ENCODE measurements around the gene CD34. TPM values are rescaled to one million over a fixed set of nuclear protein-coding genes. Genes with fewer than 3 reads are reported as not detected.

Gene CD34
- polyA plus RNA-seq, 3 donors from 2014 or later = not detected

- H3K27ac Mint-ChIP-seq = peak overlapping the region; percentile 65 to 88 (median 80)
- H3K27me3 Mint-ChIP-seq (ENCODE audit: low read depth in 3 of 3) = peaks cover 4 to 6% (median 5%) of the 10 kb centered on the region in 3 donors
- no peaks in the 10 kb centered on the region for H3K36me3 Mint-ChIP-seq
- peak overlapping the region; percentile 55 to 76 (median 73) for H3K4me3 Mint-ChIP-seq
- DNase-seq = no peak
- peaks cover 45 to 56% of the 10 kb centered on the region in 2 donors for H3K4me1 Mint-ChIP-seq
- no peaks in the 10 kb centered on the region for H3K9me3 Mint-ChIP-seq
Observed at GRCh38 chr1:207872621-207873020, 38.3 kb downstream of the CD34 start.

DNA sequence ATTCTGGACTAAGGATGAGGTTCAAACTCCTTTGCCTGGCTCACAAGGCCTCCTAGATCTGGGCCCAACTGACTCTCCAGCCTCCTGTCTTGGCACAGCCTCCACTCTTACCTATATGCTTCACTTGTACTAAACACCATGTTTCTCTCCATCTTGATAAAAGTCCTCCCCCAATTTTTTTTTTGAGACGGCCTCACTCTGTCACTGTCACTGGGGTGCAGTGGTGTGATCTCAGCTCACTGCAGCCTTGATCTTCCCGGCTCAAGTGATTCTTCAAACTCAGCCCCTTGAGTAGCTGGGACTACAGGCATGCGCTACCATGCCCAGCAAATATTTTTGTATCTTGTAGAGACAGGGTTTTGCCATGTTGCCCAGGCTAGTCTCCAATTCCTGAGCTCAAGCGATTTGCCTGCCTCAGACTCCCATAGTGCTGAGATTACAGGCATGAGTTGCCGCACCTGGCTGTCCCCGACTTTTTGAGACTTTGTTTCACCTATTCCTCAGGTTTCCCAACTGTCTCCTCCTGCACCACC is 39.7 kb downstream of the CD34 start:
- DNase-seq = no peak
- peak overlapping the region; percentile 19 to 90 (median 78) for H3K27ac Mint-ChIP-seq
- H3K4me3 Mint-ChIP-seq = peak overlapping the region in 3 of 5 donors; percentile 21 to 82 (median 53)

DNA sequence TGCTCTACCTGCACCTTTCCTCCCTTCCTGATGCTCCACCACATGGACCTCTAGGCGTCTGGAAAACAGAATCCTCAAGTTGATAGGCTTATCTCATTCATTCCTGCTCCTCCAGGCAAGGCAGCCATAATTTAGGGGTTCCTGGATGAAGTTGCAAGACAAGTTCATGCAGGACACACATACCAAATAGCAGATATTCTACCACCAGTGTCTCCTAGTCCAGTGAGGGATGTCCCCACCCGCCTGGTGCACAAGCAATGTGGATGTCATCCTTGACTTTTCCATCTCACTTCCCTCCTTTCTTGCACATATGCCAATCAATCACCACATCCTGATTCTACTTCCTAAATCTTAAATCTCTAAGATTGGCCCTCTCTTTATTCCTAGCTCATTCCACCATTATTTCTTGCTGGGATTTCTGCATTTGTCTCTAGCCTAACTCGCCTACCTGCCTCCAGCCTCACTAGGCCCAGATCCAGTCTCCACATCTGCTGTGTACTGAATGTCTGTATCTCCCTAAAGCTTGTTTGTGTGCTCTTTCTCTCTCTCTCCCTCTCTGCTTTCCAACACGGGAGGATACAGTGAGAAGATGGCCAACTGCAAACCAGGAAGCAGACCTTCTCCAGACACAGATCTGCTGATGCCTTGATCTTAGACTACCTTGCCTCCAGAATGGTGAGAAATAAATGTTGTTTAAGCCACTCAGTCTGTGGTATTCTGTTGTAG is 40.5 kb downstream of the CD34 start:
- Mint-ChIP-seq H3K27ac (peak overlapping the region; percentile 85 to 91 (median 90)), H3K36me3 (peaks cover 3 to 16% (median 4%) of the 10 kb centered on the region in 3 donors), H3K4me3 (peak overlapping the region; percentile 34 to 88 (median 82)), H3K9me3 (no peaks in the 10 kb centered on the region), H3K4me1 (peaks cover 45 to 73% of the 10 kb centered on the region in 2 donors), H3K27me3 (ENCODE audit: low read depth in 3 of 3) (peaks cover 2 to 6% (median 5%) of the 10 kb centered on the region in 3 donors)
- no peak for DNase-seq

More for the DNA sequence above, 39.7 kb downstream of the CD34 start:
- H3K36me3 Mint-ChIP-seq = peaks cover 0 to 9% (median 0%) of the 10 kb centered on the region in 3 donors
- H3K27me3 Mint-ChIP-seq (ENCODE audit: low read depth in 3 of 3) = peaks cover 2 to 6% (median 5%) of the 10 kb centered on the region in 3 donors
- no peaks in the 10 kb centered on the region for H3K9me3 Mint-ChIP-seq
- peaks cover 45 to 70% of the 10 kb centered on the region in 2 donors for H3K4me1 Mint-ChIP-seq

- Mint-ChIP-seq H3K9me3 (no peaks in the 10 kb centered on the region), H3K4me1 (peaks cover 44 to 76% of the 10 kb centered on the region in 2 donors), H3K27ac (peak overlapping the region; percentile 85 to 91 (median 90)), H3K36me3 (peaks cover 3 to 19% (median 4%) of the 10 kb centered on the region in 3 donors), H3K4me3 (peak overlapping the region; percentile 79 to 88 (median 85)), H3K27me3 (ENCODE audit: low read depth in 3 of 3) (peaks cover 2 to 8% (median 5%) of the 10 kb centered on the region in 3 donors)
- DNase-seq = no peak
Observed at GRCh38 chr1:207869859-207870258, 41.1 kb downstream of the CD34 start.

DNA sequence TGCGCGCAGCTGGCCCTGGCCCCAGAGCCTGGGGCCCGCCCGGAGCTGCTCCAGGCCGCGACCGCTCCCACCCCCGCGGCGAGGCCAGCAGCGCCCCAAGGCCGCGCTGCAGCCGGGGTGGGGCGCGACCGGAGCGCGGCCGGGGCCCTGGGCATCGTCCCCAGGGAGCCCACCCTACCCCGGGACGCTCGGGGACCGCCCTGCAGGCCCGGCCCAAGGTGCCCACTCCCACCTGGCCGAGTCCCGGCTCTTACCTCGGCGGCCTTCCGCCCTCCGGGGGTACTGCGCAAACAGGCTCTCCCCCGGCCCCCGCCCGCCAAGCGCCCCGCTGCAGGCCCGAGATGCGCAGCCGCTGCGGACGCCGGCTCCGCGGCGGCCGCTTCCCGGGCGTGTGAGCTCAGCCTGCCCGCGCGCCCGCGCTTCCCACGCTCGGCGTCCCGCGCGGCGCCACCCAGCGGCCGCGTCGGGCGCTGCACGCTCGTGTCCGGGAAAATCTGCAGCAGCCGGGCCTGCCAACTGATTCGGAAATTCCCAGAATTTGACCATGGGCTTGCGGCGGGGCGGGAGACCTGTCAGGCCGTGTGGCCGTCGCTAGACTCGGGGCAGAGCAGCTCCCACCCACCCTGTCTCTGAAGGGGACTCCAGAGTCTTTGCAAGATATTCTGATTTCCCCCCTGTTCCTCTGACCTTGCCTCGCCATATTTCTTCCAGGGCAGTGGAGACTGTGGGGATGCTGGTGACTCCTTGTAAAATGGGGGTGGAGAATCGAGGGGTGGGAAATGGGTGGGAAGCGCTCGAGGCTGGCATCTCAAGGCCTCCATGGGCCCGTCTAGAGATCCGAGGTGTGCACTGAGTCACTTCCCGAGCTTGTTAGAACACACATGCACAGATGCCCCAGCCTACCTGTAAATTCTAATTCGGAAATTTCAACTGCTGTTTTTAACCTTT is 41.9 kb downstream of the CD34 start:
- Mint-ChIP-seq H3K36me3 (peaks cover 3 to 19% (median 6%) of the 10 kb centered on the region in 3 donors), H3K4me3 (peak overlapping the region; percentile 92 to 95 (median 94)), H3K27me3 (ENCODE audit: low read depth in 3 of 3) (peaks cover 2 to 8% (median 5%) of the 10 kb centered on the region in 3 donors), H3K9me3 (no peaks in the 10 kb centered on the region), H3K27ac (peak overlapping the region; percentile 89 to 94 (median 90)), H3K4me1 (peaks cover 39 to 80% of the 10 kb centered on the region in 2 donors)
- peak; percentile 78 to 80 (median 80) for DNase-seq

DNA sequence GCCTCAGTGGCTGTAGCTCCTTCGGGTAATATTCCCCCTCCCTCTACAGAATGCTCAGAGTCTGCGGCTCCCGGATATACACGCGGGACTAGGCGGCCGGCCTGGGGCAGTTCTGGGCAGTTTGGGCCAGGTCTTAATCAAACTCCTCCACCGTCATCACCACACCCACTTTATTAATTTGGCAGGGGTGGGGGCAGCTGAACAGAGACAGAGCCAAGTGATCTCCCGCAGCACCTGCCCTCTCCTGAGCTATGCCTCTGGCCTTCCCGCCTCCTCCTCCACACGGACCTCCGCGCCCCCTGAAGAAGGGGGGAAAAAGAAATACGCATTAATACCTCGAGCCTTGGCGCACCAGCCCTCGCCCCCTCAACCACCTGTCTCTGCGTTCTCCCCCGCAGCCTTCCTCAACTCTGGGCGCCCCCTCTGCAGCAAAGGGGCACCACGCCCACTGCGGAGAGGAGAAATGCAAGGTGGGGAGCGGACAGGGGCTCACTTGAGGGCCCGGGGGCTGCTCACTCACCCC is 42.6 kb downstream of the CD34 start:
- Mint-ChIP-seq H3K27me3 (ENCODE audit: low read depth in 3 of 3) (peaks cover 2 to 8% (median 5%) of the 10 kb centered on the region in 3 donors), H3K36me3 (peaks cover 3 to 19% (median 7%) of the 10 kb centered on the region in 3 donors), H3K9me3 (no peaks in the 10 kb centered on the region), H3K4me3 (peak overlapping the region; percentile 92 to 95 (median 94)), H3K4me1 (peaks cover 31 to 80% of the 10 kb centered on the region in 2 donors), H3K27ac (peak overlapping the region; percentile 90 to 94 (median 93))
- peak in 2 of 3 donors; percentile 27 to 37 for DNase-seq

DNA sequence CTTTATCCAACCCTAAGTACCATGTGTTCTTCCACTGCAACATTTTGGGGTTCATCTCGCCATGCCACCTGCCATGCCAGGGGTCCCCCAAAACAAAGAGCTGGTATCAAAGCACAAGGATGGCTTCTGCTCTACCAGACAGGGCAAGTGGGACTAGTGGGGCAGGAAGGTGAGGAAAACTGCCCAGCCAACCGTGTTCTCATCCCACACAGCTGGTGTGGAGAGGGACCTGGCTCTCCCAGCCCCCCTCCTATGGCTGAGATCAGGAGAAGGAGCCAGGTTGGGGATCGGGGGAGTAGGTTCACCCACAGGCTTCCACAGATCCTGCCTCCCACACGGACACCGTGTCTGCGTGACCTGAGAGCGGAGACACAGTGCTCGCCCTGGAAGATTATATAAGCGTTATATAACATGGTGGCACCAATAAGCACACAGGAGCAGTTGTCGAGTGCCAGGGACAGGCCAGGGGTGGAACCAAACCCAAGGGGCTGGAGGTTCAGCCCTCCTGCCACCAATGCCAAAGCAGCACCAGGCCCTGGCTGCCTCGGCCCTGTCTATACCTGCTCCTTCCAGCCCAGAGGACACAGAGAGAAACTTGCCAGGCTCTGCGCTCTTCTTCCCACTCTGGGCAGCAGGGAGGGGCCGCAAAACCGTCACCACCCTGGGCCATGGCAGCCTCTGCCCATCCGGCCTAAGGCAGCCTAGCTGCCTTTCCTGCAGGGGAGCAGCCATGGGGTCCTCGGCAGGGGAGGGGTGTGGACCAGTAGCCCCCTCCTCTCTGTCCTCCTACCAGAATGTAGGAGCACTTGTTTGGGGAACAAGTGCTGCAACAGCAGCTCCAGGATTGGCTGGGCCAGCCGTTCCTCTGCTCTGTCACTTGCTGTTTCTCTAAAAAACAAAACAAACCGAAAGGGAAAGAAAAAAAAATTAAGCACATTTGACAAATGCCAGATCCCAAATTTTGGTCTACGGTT is 43.5 kb downstream of the CD34 start:
- H3K27me3 Mint-ChIP-seq (ENCODE audit: low read depth in 3 of 3) = peaks cover 2 to 8% (median 5%) of the 10 kb centered on the region in 3 donors
- H3K4me3 Mint-ChIP-seq = peak overlapping the region; percentile 92 to 95 (median 94)
- peak; percentile 48 to 49 (median 49) for DNase-seq
- H3K36me3 Mint-ChIP-seq = peaks cover 7 to 23% (median 7%) of the 10 kb centered on the region in 3 donors
- no peaks in the 10 kb centered on the region for H3K9me3 Mint-ChIP-seq
- peak overlapping the region; percentile 90 to 94 (median 93) for H3K27ac Mint-ChIP-seq
- peaks cover 22 to 79% of the 10 kb centered on the region in 2 donors for H3K4me1 Mint-ChIP-seq

- Mint-ChIP-seq H3K36me3 (peaks cover 7 to 23% (median 7%) of the 10 kb centered on the region in 3 donors), H3K27me3 (ENCODE audit: low read depth in 3 of 3) (peaks cover 2 to 8% (median 7%) of the 10 kb centered on the region in 3 donors), H3K9me3 (no peaks in the 10 kb centered on the region), H3K4me1 (peaks cover 18 to 77% of the 10 kb centered on the region in 2 donors), H3K27ac (peak overlapping the region; percentile 90 to 94 (median 93)), H3K4me3 (peak overlapping the region; percentile 92 to 95 (median 94))
- no peak for DNase-seq
Observed at GRCh38 chr1:207866471-207867135, 44.3 kb downstream of the CD34 start.

DNA sequence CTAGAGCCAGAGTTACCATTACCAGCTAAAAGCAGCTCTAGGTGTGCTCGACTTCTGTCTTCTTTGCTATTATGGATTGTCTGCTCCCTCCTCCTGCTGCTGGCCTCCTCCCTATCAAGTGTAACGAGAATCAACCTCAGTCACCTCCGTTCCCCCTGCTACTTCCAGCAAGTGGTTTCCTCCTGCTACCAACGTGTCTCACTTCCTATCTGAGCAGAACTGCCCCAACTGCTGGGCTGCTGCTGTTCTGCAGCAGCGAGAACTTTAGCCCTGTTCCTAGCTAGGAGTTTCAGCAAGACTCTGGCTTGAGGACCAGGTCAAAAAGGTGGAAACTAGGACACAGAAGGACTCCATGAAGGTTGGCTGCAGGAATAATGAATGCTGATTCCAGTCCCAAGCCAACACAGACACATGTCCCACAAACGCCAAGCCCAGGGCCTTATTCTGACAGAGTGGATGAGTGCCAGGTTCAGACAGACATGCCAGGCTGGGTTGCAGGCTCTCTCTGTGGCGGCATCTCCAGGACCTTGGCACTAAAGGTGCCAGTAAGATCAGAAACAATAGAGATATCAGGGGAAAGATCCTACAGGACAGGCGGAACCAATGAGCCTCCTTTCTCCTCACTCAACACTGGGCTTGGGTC is 46.9 kb downstream of the CD34 start:
- Mint-ChIP-seq H3K36me3 (peaks cover 7 to 23% (median 7%) of the 10 kb centered on the region in 3 donors), H3K27ac (peak overlapping the region; percentile 37 to 94 (median 82))
- DNase-seq = peak; percentile 49 to 60 (median 58)

DNA sequence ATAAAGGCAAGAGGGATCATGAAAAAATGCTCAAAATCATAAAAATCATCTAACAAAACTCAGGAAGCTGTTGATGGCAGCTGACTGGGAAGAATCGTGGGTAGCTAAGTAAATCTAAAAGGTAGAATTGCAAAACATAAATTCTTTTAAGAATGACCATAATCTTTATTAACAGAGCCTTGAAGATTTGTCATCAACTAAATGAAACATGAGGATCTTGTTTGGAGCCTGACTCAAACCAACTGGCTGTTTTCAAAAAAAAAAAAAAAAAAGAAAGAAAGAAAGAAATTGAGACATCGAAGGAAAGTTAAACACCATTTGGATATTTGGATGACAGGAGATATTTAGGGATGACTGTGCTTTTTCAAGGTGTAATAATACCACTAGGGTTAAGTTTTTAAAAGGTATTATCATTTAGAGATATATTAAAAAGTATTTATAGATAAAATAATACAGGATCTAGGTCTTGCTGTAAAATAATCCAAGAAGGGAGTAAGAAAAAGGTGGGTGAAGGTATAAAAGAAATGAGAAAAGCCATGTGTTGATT is 48.6 kb downstream of the CD34 start:
- Mint-ChIP-seq H3K27me3 (ENCODE audit: low read depth in 3 of 3) (peaks cover 0 to 2% (median 2%) of the 10 kb centered on the region in 3 donors), H3K4me1 (peaks cover 3 to 50% of the 10 kb centered on the region in 2 donors), H3K27ac (peak overlapping the region in 4 of 6 donors; percentile 32 to 97 (median 96)), H3K9me3 (no peaks in the 10 kb centered on the region), H3K4me3 (peak overlapping the region; percentile 52 to 81 (median 61)), H3K36me3 (peaks cover 7 to 23% (median 7%) of the 10 kb centered on the region in 3 donors)
- DNase-seq = no peak

More for the DNA sequence above, 46.9 kb downstream of the CD34 start:
- Mint-ChIP-seq H3K4me3 (peak overlapping the region; percentile 37 to 84 (median 68)), H3K27me3 (ENCODE audit: low read depth in 3 of 3) (peaks cover 0 to 4% (median 2%) of the 10 kb centered on the region in 3 donors), H3K4me1 (peaks cover 0 to 58% of the 10 kb centered on the region in 2 donors), H3K9me3 (no peaks in the 10 kb centered on the region)
